ENCODE data around the gene IL36B. TPM values are rescaled to one million over a fixed set of nuclear protein-coding genes. Genes with fewer than 3 reads are reported as not detected.

The IL36B gene
- total and polyA plus RNA-seq, 2 experiments from 2014 or later, result not detected

DNA sequence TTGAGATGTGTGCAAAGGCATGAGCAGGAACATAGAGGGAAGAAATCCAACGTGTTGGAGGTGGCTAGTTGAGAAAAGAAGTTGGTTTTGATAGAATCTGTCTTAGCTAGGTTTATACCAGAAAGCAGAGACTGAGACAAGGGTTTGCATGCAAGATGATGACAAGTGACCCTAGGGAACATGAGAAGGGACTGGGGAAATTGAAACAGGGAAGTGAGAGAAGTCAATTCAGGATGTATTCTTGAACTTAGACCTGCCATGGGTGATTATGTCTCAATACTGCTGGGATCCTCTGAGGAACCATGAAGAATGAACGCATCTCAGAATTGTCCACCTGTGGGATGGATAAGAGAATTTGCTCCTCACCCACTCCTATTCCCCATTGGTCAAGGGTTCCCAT, 26.9 kb downstream of the IL36B start:
- Histone ChIP-seq H3K4me1 (ENCODE audit: low read depth) (no peaks in the 10 kb centered on the region), H3K27ac (no peak overlapping the region), H3K36me3 (no peaks in the 10 kb centered on the region), H3K9me3 (ENCODE audit: low read depth) (no peaks in the 10 kb centered on the region), H3K4me3 (no peak overlapping the region), H3K27me3 (no peaks in the 10 kb centered on the region)
- TF ChIP-seq, protein P1, sequence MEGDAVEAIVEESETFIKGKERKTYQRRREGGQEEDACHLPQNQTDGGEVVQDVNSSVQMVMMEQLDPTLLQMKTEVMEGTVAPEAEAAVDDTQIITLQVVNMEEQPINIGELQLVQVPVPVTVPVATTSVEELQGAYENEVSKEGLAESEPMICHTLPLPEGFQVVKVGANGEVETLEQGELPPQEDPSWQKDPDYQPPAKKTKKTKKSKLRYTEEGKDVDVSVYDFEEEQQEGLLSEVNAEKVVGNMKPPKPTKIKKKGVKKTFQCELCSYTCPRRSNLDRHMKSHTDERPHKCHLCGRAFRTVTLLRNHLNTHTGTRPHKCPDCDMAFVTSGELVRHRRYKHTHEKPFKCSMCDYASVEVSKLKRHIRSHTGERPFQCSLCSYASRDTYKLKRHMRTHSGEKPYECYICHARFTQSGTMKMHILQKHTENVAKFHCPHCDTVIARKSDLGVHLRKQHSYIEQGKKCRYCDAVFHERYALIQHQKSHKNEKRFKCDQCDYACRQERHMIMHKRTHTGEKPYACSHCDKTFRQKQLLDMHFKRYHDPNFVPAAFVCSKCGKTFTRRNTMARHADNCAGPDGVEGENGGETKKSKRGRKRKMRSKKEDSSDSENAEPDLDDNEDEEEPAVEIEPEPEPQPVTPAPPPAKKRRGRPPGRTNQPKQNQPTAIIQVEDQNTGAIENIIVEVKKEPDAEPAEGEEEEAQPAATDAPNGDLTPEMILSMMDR (IDR thresholded peaks at IDR 0.05; ENCODE audit: low read depth, low read length), result no peak
- no peak for DNase-seq (ENCODE audit: low read depth in 1 of 2, low spot score in 1 of 2)

DNA sequence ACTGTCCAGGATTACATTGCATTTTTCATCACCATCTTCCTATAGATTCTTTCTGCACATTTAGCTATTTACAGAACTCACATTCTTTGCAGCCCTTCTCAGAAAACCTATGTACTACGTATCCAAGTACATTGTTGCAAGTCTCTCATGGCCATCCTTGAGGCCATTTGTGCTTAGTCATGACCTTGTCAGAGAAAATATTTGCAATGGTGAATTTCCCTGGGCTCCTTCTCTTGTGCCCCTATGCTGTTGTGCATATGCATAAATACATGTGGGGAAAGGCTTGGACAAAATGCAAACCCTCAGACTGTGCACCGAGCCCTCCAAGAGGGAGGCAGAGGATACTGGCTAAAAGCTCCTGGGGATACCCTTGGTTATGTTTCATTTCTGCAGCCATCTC, 27.9 kb downstream of the IL36B start:
- no peak for DNase-seq (ENCODE audit: low read depth in 1 of 2, low spot score in 1 of 2)
- no peak overlapping the region for H3K4me3 ChIP-seq
- H3K4me1 ChIP-seq (ENCODE audit: low read depth), result no peaks in the 10 kb centered on the region
- no peaks in the 10 kb centered on the region for H3K36me3 ChIP-seq
- H3K27me3 ChIP-seq, result no peaks in the 10 kb centered on the region
- TF ChIP-seq, protein P1 (IDR thresholded peaks at IDR 0.05; ENCODE audit: low read depth, low read length), result no peak
- H3K27ac ChIP-seq, result no peak overlapping the region
- H3K9me3 ChIP-seq (ENCODE audit: low read depth), result no peaks in the 10 kb centered on the region

DNA sequence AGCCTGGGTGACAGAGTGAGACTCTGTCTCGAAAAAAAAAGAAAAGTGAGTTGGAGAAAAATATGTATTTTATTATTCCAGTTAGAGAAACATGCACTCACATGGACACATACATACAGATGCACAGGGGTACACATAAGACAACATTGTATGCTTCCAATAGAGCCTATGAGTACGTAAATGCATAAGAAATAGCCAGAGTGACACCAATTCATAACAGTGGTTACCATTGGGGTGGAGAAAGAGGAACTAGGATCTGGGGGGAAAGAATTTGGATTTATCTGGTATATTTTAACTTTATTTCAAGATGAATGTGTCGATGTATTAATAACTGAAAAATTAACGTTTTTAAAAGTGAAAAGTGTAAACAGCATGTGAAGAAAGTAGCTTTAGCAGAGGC, 31.4 kb downstream of the IL36B start:
- TF ChIP-seq, protein P1 (IDR thresholded peaks at IDR 0.05; ENCODE audit: low read depth, low read length), result no peak
- H3K27me3 ChIP-seq, result no peaks in the 10 kb centered on the region

DNA sequence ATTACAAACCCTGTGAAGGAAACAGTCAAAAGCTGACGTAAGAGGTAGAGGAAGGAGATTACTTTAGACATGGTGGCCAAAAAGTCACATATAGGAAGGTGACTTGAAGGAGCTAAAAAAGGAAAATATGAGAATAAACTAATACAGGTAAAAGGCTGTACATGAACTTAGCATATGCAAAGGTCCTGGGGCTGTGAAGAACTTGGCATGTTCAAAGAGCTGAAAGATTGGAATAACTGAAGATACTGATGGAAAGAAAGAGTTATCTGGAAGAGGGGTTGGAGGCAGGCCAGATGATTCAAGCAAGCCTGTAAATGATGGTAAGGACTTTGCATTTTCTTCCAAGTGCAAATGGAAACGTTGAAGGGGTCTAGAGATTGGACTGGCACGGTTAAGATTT, 34.2 kb downstream of the IL36B start:
- H3K9me3 ChIP-seq (ENCODE audit: low read depth), result no peaks in the 10 kb centered on the region
- DNase-seq (ENCODE audit: low read depth in 1 of 2, low spot score in 1 of 2), result no peak
- H3K27me3 ChIP-seq, result no peaks in the 10 kb centered on the region
- H3K4me1 ChIP-seq (ENCODE audit: low read depth), result no peaks in the 10 kb centered on the region
- TF ChIP-seq, protein P1 (IDR thresholded peaks at IDR 0.05; ENCODE audit: low read depth, low read length), result no peak
- H3K27ac ChIP-seq, result no peak overlapping the region
- H3K36me3 ChIP-seq, result no peaks in the 10 kb centered on the region
- no peak overlapping the region for H3K4me3 ChIP-seq

More for the DNA sequence above, 31.4 kb downstream of the IL36B start:
- Histone ChIP-seq H3K9me3 (ENCODE audit: low read depth) (no peaks in the 10 kb centered on the region), H3K36me3 (no peaks in the 10 kb centered on the region), H3K4me3 (no peak overlapping the region), H3K4me1 (ENCODE audit: low read depth) (no peaks in the 10 kb centered on the region), H3K27ac (no peak overlapping the region)
- DNase-seq (ENCODE audit: low read depth in 1 of 2, low spot score in 1 of 2), result no peak

DNA sequence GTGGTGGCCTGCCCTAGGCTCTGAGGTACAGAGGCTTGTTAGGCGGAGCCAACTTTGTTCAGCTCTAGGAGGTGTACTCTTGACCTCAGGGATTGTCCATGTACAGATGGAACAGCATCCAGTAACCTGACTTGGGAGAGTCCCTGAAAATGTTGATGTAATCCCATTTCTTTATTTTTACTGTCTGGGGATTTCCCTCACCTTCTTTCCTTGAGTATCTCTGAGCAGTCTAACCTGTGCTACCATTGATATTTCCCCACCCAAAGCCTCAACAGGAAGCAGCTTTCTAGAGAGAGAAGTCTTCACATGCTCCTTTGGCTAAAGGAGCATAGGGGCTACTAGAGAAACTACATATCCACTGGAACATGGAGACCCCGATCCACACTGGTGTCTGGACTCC, 37.0 kb downstream of the IL36B start:
- Histone ChIP-seq H3K4me1 (ENCODE audit: low read depth) (no peaks in the 10 kb centered on the region), H3K27me3 (no peaks in the 10 kb centered on the region), H3K4me3 (no peak overlapping the region), H3K27ac (no peak overlapping the region), H3K9me3 (ENCODE audit: low read depth) (no peaks in the 10 kb centered on the region), H3K36me3 (no peaks in the 10 kb centered on the region)
- TF ChIP-seq, protein P1 (IDR thresholded peaks at IDR 0.05; ENCODE audit: low read depth, low read length), result no peak
- no peak for DNase-seq (ENCODE audit: low read depth in 1 of 2, low spot score in 1 of 2)

DNA sequence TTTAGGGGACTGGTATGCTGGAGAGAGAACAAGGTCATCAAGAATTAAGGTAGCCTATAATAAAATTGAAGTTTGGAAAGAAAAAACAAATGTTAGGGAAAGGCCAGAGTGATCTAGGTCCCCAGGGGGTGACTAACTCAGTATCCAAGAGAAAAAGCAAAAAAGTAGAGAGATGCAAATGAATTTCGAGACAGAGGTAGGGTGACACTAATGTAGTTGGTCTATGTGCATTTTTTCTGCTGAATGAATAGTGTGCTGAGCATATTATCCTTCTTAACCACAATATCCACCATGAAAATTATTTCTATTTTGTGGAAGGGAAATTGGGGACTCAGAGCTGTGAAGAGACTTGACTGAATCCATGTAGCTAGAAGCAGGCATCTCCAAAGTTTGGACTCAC, 37.6 kb downstream of the IL36B start:
- H3K4me1 ChIP-seq (ENCODE audit: low read depth), result no peaks in the 10 kb centered on the region
- H3K27me3 ChIP-seq, result no peaks in the 10 kb centered on the region
- TF ChIP-seq, protein P1 (IDR thresholded peaks at IDR 0.05; ENCODE audit: low read depth, low read length), result no peak
- DNase-seq (ENCODE audit: low read depth in 1 of 2, low spot score in 1 of 2), result no peak
- H3K36me3 ChIP-seq, result no peaks in the 10 kb centered on the region
- no peak overlapping the region for H3K4me3 ChIP-seq
- no peaks in the 10 kb centered on the region for H3K9me3 ChIP-seq (ENCODE audit: low read depth)
- H3K27ac ChIP-seq, result no peak overlapping the region
